C4-2B (cell line): ENCODE measurements around the gene CD99.

ENCODE experiments used
- H3K27ac ChIP-seq: fragments of 450-650 bp; 2 replicates; pipeline ENCODE4 v1.5.1; 2017
- CTCF ChIP-seq: fragments of 450-650 bp; conservative IDR thresholded peaks from 2 replicates; pipeline ENCODE4 v1.5.1; 2017; ENCODE audit warnings: mild to moderate bottlenecking
- ZFX ChIP-seq: fragments of 450-650 bp; IDR thresholded peaks from 2 replicates; pipeline ENCODE4 v1.6.1; 2017

CD99 gene

GRCh38 chrX:2788980-2789379 lies 97.9 kb downstream of the CD99 start:
- no peak for TF ChIP-seq CTCF
- no peak for TF ChIP-seq ZFX
- H3K27ac ChIP-seq, result no peak overlapping the region

- H3K27ac ChIP-seq, result no peak overlapping the region
- TF ChIP-seq ZFX (no peak), CTCF (no peak)
These were observed 98.5 kb downstream of the CD99 start for GRCh38 chrX:2789569-2789968.
